ENCODE results near the gene AKR1D1.
"Not testable (repeated sequence)": the region's sequence is repeated elsewhere in the genome, so short reads cannot be mapped to it uniquely, and the experiment has no call there.

DNA sequence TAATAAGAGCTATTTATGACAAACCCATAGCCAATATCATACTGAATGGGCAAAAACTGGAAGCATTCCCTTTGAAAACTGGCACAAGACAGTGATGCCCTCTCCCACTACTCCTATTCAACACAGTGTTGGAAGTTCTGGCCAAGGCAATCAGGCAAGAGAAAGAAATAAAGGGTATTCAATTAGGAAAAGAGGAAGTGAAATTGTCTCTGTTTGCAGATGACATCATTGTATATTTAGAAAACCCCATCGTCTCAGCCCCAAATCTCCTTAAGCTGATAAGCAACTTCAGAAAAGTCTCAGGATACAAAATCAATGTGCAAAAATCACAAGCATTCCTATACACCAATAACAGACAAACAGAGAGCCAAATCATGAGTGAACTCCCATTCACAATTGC is 36.2 kb upstream of the AKR1D1 start:
- TF ChIP-seq EZH2 (IDR thresholded peaks at IDR 0.05; ENCODE audit: borderline replicate concordance, low read depth, low read length, severe bottlenecking); GATA2 (IDR thresholded peaks at IDR 0.05; ENCODE audit: insufficient read depth, insufficient read length, low read depth, low read length); POLR2AphosphoS5 (IDR thresholded peaks at IDR 0.05; ENCODE audit: insufficient read depth, low read depth, low read length); FOS (IDR thresholded peaks at IDR 0.05; ENCODE audit: borderline replicate concordance, insufficient read depth, low read length): not testable (repeated sequence)
- TF ChIP-seq, protein P1, sequence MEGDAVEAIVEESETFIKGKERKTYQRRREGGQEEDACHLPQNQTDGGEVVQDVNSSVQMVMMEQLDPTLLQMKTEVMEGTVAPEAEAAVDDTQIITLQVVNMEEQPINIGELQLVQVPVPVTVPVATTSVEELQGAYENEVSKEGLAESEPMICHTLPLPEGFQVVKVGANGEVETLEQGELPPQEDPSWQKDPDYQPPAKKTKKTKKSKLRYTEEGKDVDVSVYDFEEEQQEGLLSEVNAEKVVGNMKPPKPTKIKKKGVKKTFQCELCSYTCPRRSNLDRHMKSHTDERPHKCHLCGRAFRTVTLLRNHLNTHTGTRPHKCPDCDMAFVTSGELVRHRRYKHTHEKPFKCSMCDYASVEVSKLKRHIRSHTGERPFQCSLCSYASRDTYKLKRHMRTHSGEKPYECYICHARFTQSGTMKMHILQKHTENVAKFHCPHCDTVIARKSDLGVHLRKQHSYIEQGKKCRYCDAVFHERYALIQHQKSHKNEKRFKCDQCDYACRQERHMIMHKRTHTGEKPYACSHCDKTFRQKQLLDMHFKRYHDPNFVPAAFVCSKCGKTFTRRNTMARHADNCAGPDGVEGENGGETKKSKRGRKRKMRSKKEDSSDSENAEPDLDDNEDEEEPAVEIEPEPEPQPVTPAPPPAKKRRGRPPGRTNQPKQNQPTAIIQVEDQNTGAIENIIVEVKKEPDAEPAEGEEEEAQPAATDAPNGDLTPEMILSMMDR (IDR thresholded peaks at IDR 0.05; ENCODE audit: extremely low read depth in 1 of 2, insufficient read depth in 1 of 2, low read depth in 1 of 2, low read length in 2 of 2): not testable (repeated sequence)
